Fibroblast of lung (primary cell): ENCODE results near the gene ATP10D. TPM values are rescaled to one million over a fixed set of nuclear protein-coding genes. Genes with fewer than 3 reads are reported as not detected.

Experiments
- DNase-seq, 2 donors: peaks; one replicate each; pipeline versions ENCODE4 v3.0.0 to v3.0.0-alpha.2; 2010; ENCODE audit warnings: low read depth in 2 of 2
- H2AFZ ChIP-seq: 2 replicates; pipeline ENCODE4 v1.5.1; 2012; ENCODE audit warnings: low read length, control low read depth, inconsistent platforms
- H3K27ac ChIP-seq: 2 replicates; pipeline ENCODE4 v1.5.1; 2011; ENCODE audit warnings: low read length, control low read depth; ENCODE audit not compliant: insufficient read depth
- H3K27me3 ChIP-seq: 2 replicates; pipeline ENCODE4 v1.5.1; 2011; ENCODE audit warnings: mild to moderate bottlenecking, low read length; ENCODE audit not compliant: control insufficient read depth, insufficient read depth
- H3K36me3 ChIP-seq: 2 replicates; pipeline ENCODE4 v1.5.1; 2011; ENCODE audit warnings: low read length; ENCODE audit not compliant: control insufficient read depth, insufficient read depth
- H3K4me1 ChIP-seq: 2 replicates; pipeline ENCODE4 v1.5.1; 2011; ENCODE audit warnings: low read length; ENCODE audit not compliant: control insufficient read depth, insufficient read depth; ENCODE audit errors: extremely low read depth
- H3K4me2 ChIP-seq: 2 replicates; pipeline ENCODE4 v1.5.1; 2011; ENCODE audit warnings: low read length, control low read depth; ENCODE audit not compliant: insufficient read depth; ENCODE audit errors: extremely low read depth
- H3K4me3 ChIP-seq, 4 experiments: fragments of 200-600 bp in 1 of 4; sonication (generic) in 1 of 4; replicated peaks in 1 of 4; 2 replicates each; pipeline ENCODE4 v1.5.1; 2011 to 2016; ENCODE audit warnings: low read length in 4 of 4, low read depth in 3 of 4, mild to moderate bottlenecking in 3 of 4, control low read depth in 2 of 4, inconsistent platforms in 1 of 4, mixed read lengths in 1 of 4; ENCODE audit not compliant: insufficient read depth in 1 of 4; ENCODE audit errors: control extremely low read depth in 1 of 4
- H3K79me2 ChIP-seq: 2 replicates; pipeline ENCODE4 v1.5.1; 2012; ENCODE audit warnings: mild to moderate bottlenecking, low read length, inconsistent platforms; ENCODE audit not compliant: control insufficient read depth, insufficient read depth
- H3K9ac ChIP-seq: 2 replicates; pipeline ENCODE4 v1.5.1; 2011; ENCODE audit warnings: mild to moderate bottlenecking, low read length, control low read depth; ENCODE audit not compliant: insufficient read depth
- H3K9me3 ChIP-seq: 2 replicates; pipeline ENCODE4 v1.5.1; 2012; ENCODE audit warnings: low read depth, low read length; ENCODE audit not compliant: control insufficient read depth, insufficient read depth
- H4K20me1 ChIP-seq: 2 replicates; pipeline ENCODE4 v1.5.1; 2011; ENCODE audit warnings: low read length; ENCODE audit not compliant: control insufficient read depth, insufficient read depth; ENCODE audit errors: extremely low read depth
- CTCF ChIP-seq, 2 donors: IDR thresholded peaks in 1 of 2; conservative IDR thresholded peaks in 1 of 2; 1 replicate in 1 of 2; 2 replicates in 1 of 2; pipeline ENCODE4 v1.5.1; 2011 to 2012; ENCODE audit warnings: low read length in 2 of 2, control low read depth in 1 of 2, inconsistent platforms in 1 of 2, low read depth in 1 of 2, mild to moderate bottlenecking in 1 of 2
- EZH2 ChIP-seq: IDR thresholded peaks from 2 replicates; pipeline ENCODE4 v1.5.1; 2012; ENCODE audit warnings: low read length, control low read depth, mild to moderate bottlenecking; ENCODE audit errors: missing control alignments
- polyA plus RNA-seq, 2 donors: library from polyadenylated mRNA; depleted of rRNA in 1 of 2; stranded (reverse) in 1 of 2; unstranded in 1 of 2; fragments of >200 nt; gene quantifications; 2 replicates each; pipeline ENCODE4 v1.2.1, GENCODE V29; 2011 to 2012; ENCODE audit warnings: missing spikeins in 1 of 2
- total RNA-seq: library from RNA; depleted of rRNA; stranded (reverse); fragments of >200 nt; gene quantifications from 2 replicates; pipeline ENCODE4 v1.2.1, GENCODE V29; 2014

Gene ATP10D
- total and polyA plus RNA-seq, 2 donors (not counting 1 experiment from before 2014, with no cell fraction given), result 24.6 to 40.8 TPM

GRCh38 chr4:47597696-47598095 lies 112.6 kb downstream of the ATP10D start:
- TF ChIP-seq CTCF (conservative IDR thresholded peaks at IDR 0.05 in 1 of 2, IDR thresholded peaks at IDR 0.05 in 1 of 2; ENCODE audit: low read depth in 1 of 2, low read length in 2 of 2) (no peak), EZH2 (no peak)
- no peaks in the 10 kb centered on the region for H3K36me3 ChIP-seq
- H3K27ac ChIP-seq, result no peak overlapping the region
- no peaks in the 10 kb centered on the region for H4K20me1 ChIP-seq
- no peak overlapping the region for H3K9ac ChIP-seq
- H3K9me3 ChIP-seq, result no peaks in the 10 kb centered on the region
- no peak overlapping the region for H3K4me2 ChIP-seq
- no peak overlapping the region for H2AFZ ChIP-seq
- no peaks in the 10 kb centered on the region for H3K27me3 ChIP-seq
- peak in 1 of 2 donors; percentile 55 for DNase-seq
- no peaks in the 10 kb centered on the region for H3K4me1 ChIP-seq
- no peaks in the 10 kb centered on the region for H3K79me2 ChIP-seq
- H3K4me3 ChIP-seq, result no peak overlapping the region

- H4K20me1 ChIP-seq, result no peaks in the 10 kb centered on the region
- TF ChIP-seq EZH2, result no peak
- no peak for TF ChIP-seq CTCF (conservative IDR thresholded peaks at IDR 0.05 in 1 of 2, IDR thresholded peaks at IDR 0.05 in 1 of 2; ENCODE audit: low read depth in 1 of 2, low read length in 2 of 2)
- H3K4me2 ChIP-seq, result no peak overlapping the region
- no peaks in the 10 kb centered on the region for H3K27me3 ChIP-seq
- H3K4me3 ChIP-seq, result no peak overlapping the region
- no peaks in the 10 kb centered on the region for H3K36me3 ChIP-seq
- no peak overlapping the region for H3K27ac ChIP-seq
- H3K9ac ChIP-seq, result no peak overlapping the region
- H3K79me2 ChIP-seq, result no peaks in the 10 kb centered on the region
- H3K9me3 ChIP-seq, result no peaks in the 10 kb centered on the region
- DNase-seq, result peak in 1 of 2 donors; percentile 4
- H3K4me1 ChIP-seq, result no peaks in the 10 kb centered on the region
- H2AFZ ChIP-seq, result no peak overlapping the region
Measured at GRCh38 chr4:47598320-47598719, 113.2 kb downstream of the ATP10D start.

- H4K20me1 ChIP-seq, result no peaks in the 10 kb centered on the region
- TF ChIP-seq EZH2 (no peak), CTCF (conservative IDR thresholded peaks at IDR 0.05 in 1 of 2, IDR thresholded peaks at IDR 0.05 in 1 of 2; ENCODE audit: low read depth in 1 of 2, low read length in 2 of 2) (no peak)
- DNase-seq, result no peak
- no peaks in the 10 kb centered on the region for H3K79me2 ChIP-seq
- no peak overlapping the region for H3K9ac ChIP-seq
- no peak overlapping the region for H3K4me2 ChIP-seq
- no peaks in the 10 kb centered on the region for H3K36me3 ChIP-seq
- H3K9me3 ChIP-seq, result no peaks in the 10 kb centered on the region
- H3K27ac ChIP-seq, result no peak overlapping the region
- H3K4me1 ChIP-seq, result no peaks in the 10 kb centered on the region
- H3K4me3 ChIP-seq, result no peak overlapping the region
- no peak overlapping the region for H2AFZ ChIP-seq
- no peaks in the 10 kb centered on the region for H3K27me3 ChIP-seq
Measured at GRCh38 chr4:47598896-47599295, 113.8 kb downstream of the ATP10D start.
